ENCODE measurements around the gene PTGS1.

- TF ChIP-seq CTCF (conservative IDR thresholded peaks at IDR 0.05) (no peak), ZFX (IDR thresholded peaks at IDR 0.05) (no peak)
These were observed 16.2 kb upstream of the PTGS1 start for GRCh38 chr9:122354536-122355199.
